ENCODE results near the gene FGD5. TPM values are rescaled to one million over a fixed set of nuclear protein-coding genes. Genes with fewer than 3 reads are reported as not detected.

Gene FGD5
- total RNA-seq, 4 donors from 2014 or later = 0.80 to 12.0 (median 3.9) TPM

GRCh38 chr3:14772533-14773138, 46.1 kb upstream of the FGD5 start:
- no peaks in the 10 kb centered on the region for H3K36me3 ChIP-seq
- 81 to 88% methylated on average over 6 to 7 of the region's 16 CpGs for WGBS, 2 donors
- DNase-seq = no peak
- intact Hi-C loops (cut with DNase I) = no loop called here
- H3K4me1 ChIP-seq = no peaks in the 10 kb centered on the region
- H3K27ac ChIP-seq = no peak overlapping the region
- TF ChIP-seq POLR2A (IDR thresholded peaks at IDR 0.05) = no peak
- no peak for TF ChIP-seq CTCF (IDR thresholded peaks at IDR 0.05)
- H3K9me3 ChIP-seq = no peaks in the 10 kb centered on the region
- H3K4me3 ChIP-seq = no peak overlapping the region
- no peaks in the 10 kb centered on the region for H3K27me3 ChIP-seq

GRCh38 chr3:14773281-14773680, 45.5 kb upstream of the FGD5 start:
- Histone ChIP-seq H3K36me3 (no peaks in the 10 kb centered on the region), H3K27me3 (no peaks in the 10 kb centered on the region), H3K27ac (no peak overlapping the region), H3K4me1 (no peaks in the 10 kb centered on the region), H3K9me3 (peaks cover 0 to 3% (median 0%) of the 10 kb centered on the region in 3 donors), H3K4me3 (no peak overlapping the region)
- no peak for DNase-seq
- no peak for TF ChIP-seq POLR2A (IDR thresholded peaks at IDR 0.05)
- TF ChIP-seq CTCF (IDR thresholded peaks at IDR 0.05) = no peak
- intact Hi-C loops (cut with DNase I) = no loop called here

- DNase-seq = no peak
- intact Hi-C loops (cut with DNase I) = no loop called here
- no peaks in the 10 kb centered on the region for H3K36me3 ChIP-seq
- H3K27me3 ChIP-seq = no peaks in the 10 kb centered on the region
- no peaks in the 10 kb centered on the region for H3K4me1 ChIP-seq
- peaks cover 0 to 8% (median 0%) of the 10 kb centered on the region in 3 donors for H3K9me3 ChIP-seq
- 94 to 95% methylated on average over 3 to 4 of the region's 6 CpGs for WGBS, 2 donors
- H3K4me3 ChIP-seq = no peak overlapping the region
- TF ChIP-seq CTCF (IDR thresholded peaks at IDR 0.05) = no peak
- no peak for TF ChIP-seq POLR2A (IDR thresholded peaks at IDR 0.05)
- H3K27ac ChIP-seq = no peak overlapping the region
These were observed 45.1 kb upstream of the FGD5 start for GRCh38 chr3:14773691-14774128.

GRCh38 chr3:14774431-14774830, 44.3 kb upstream of the FGD5 start:
- no peaks in the 10 kb centered on the region for H3K36me3 ChIP-seq
- intact Hi-C loops (cut with DNase I) = no loop called here
- TF ChIP-seq CTCF (IDR thresholded peaks at IDR 0.05) (no peak), POLR2A (IDR thresholded peaks at IDR 0.05) (no peak)
- no peaks in the 10 kb centered on the region for H3K27me3 ChIP-seq
- no peaks in the 10 kb centered on the region for H3K4me1 ChIP-seq
- H3K9me3 ChIP-seq = peaks cover 0 to 15% (median 0%) of the 10 kb centered on the region in 3 donors
- H3K4me3 ChIP-seq = no peak overlapping the region
- DNase-seq = no peak
- H3K27ac ChIP-seq = no peak overlapping the region
- 84 to 88% methylated on average over 6 to 8 of the region's 12 CpGs for WGBS, 2 donors

DNA sequence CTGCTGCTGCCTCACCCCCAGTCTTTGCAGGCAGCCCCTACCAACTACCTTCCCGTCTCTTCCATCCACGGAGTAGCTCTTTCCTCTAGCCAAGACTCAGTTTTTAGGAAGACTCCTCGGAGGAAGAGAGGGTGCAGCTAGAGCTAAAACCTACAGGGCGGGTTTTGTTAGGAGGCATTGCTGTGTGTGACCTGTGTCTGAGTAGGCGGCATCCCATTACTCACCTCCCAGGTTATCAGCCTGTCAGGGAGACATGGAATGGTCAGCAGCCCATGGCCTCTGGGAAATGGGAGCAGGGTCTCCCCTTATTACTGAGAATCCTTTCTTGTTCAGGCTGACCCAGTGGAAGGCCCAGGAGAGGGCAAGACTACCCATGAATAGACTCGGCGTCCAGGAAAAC, 43.8 kb upstream of the FGD5 start:
- intact Hi-C loops (cut with DNase I) = no loop called here

More for the DNA sequence above, 43.8 kb upstream of the FGD5 start:
- no peaks in the 10 kb centered on the region for H3K36me3 ChIP-seq
- 88 to 100% methylated on average over 2 to 5 of the region's 7 CpGs for WGBS, 2 donors
- DNase-seq = no peak
- no peak overlapping the region for H3K27ac ChIP-seq
- no peaks in the 10 kb centered on the region for H3K4me1 ChIP-seq
- H3K4me3 ChIP-seq = no peak overlapping the region
- TF ChIP-seq CTCF (IDR thresholded peaks at IDR 0.05) (no peak), POLR2A (IDR thresholded peaks at IDR 0.05) (no peak)
- no peaks in the 10 kb centered on the region for H3K27me3 ChIP-seq
- peaks cover 0 to 15% (median 0%) of the 10 kb centered on the region in 3 donors for H3K9me3 ChIP-seq

All from esophagus squamous epithelium (tissue), 5 donors.